RWPE2 (cell line): ENCODE results near the gene CAMK2A.
A peak's percentile ranks its signal among the peaks of the same experiment; 100 is the strongest.

ENCODE experiments used
- ATAC-seq: fragments of 200-7000 bp; cut with Tn5 transposase; 3 replicates; pipeline ENCODE4 v1.9.1; 2021; ENCODE audit warnings: low read depth
- DNase-seq: peaks from one replicate; pipeline ENCODE4 v3.0.0-alpha.2; 2020; ENCODE audit warnings: low spot score
- H3K27ac ChIP-seq: fragments of 450-650 bp; 2 replicates; pipeline ENCODE4 v1.5.1; 2017; ENCODE audit warnings: mild to moderate bottlenecking; ENCODE audit not compliant: poor library complexity, severe bottlenecking
- H3K27me3 ChIP-seq: fragments of 250-450 bp; sonication (Bioruptor Pico); 2 replicates; pipeline ENCODE4 v1.5.1; 2021; ENCODE audit warnings: mild to moderate bottlenecking, moderate library complexity; ENCODE audit not compliant: insufficient read depth, poor library complexity, severe bottlenecking
- H3K36me3 ChIP-seq: fragments of 250-450 bp; sonication (Bioruptor Pico); 2 replicates; pipeline ENCODE4 v1.5.1; 2020; ENCODE audit warnings: low read depth, mild to moderate bottlenecking, moderate library complexity
- H3K4me1 ChIP-seq: fragments of 250-450 bp; sonication (Bioruptor Pico); 2 replicates; pipeline ENCODE4 v1.5.1; 2021; ENCODE audit warnings: mild to moderate bottlenecking, moderate library complexity; ENCODE audit not compliant: insufficient read depth, poor library complexity, severe bottlenecking
- H3K4me3 ChIP-seq: fragments of 250-450 bp; sonication (Bioruptor Pico); 2 replicates; pipeline ENCODE4 v1.5.1; 2021; ENCODE audit warnings: mild to moderate bottlenecking, moderate library complexity; ENCODE audit not compliant: severe bottlenecking
- H3K9me3 ChIP-seq: fragments of 250-450 bp; sonication (Bioruptor Pico); 2 replicates; pipeline ENCODE4 v1.5.1; 2021; ENCODE audit warnings: mild to moderate bottlenecking, moderate library complexity; ENCODE audit not compliant: severe bottlenecking
- CTCF ChIP-seq: fragments of 450-650 bp; IDR thresholded peaks from one replicate; pipeline ENCODE4 v1.5.1; 2017; ENCODE audit warnings: mild to moderate bottlenecking, moderate library complexity; ENCODE audit not compliant: poor library complexity, severe bottlenecking

The CAMK2A gene

GRCh38 chr5:150265870-150266383 lies 23.6 kb downstream of the CAMK2A start:
- Histone ChIP-seq H3K27me3 (no peaks in the 10 kb centered on the region), H3K4me3 (no peak overlapping the region), H3K9me3 (no peaks in the 10 kb centered on the region), H3K27ac (no peak overlapping the region), H3K36me3 (no peaks in the 10 kb centered on the region), H3K4me1 (peaks cover 12% of the 10 kb centered on the region)
- ATAC-seq: no peak
- peak; percentile 57 for DNase-seq
- no peak for TF ChIP-seq CTCF

GRCh38 chr5:150264667-150265603 lies 24.6 kb downstream of the CAMK2A start:
- DNase-seq (peak; percentile 60), ATAC-seq (no peak)
- H3K36me3 ChIP-seq: no peaks in the 10 kb centered on the region
- peaks cover 12% of the 10 kb centered on the region for H3K4me1 ChIP-seq
- no peaks in the 10 kb centered on the region for H3K27me3 ChIP-seq
- H3K4me3 ChIP-seq: no peak overlapping the region
- no peak for TF ChIP-seq CTCF
- no peaks in the 10 kb centered on the region for H3K9me3 ChIP-seq
- peak overlapping the region; percentile 50 for H3K27ac ChIP-seq

GRCh38 chr5:150263801-150264621 lies 25.6 kb downstream of the CAMK2A start:
- no peaks in the 10 kb centered on the region for H3K27me3 ChIP-seq
- no peaks in the 10 kb centered on the region for H3K9me3 ChIP-seq
- no peak for TF ChIP-seq CTCF
- H3K27ac ChIP-seq: peak overlapping the region; percentile 50
- no peak overlapping the region for H3K4me3 ChIP-seq
- ATAC-seq (peak; percentile 92), DNase-seq (peak; percentile 100)
- peaks cover 12% of the 10 kb centered on the region for H3K4me1 ChIP-seq
- H3K36me3 ChIP-seq: no peaks in the 10 kb centered on the region

GRCh38 chr5:150263375-150263775 lies 26.2 kb downstream of the CAMK2A start:
- H3K27me3 ChIP-seq: no peaks in the 10 kb centered on the region
- peaks cover 12% of the 10 kb centered on the region for H3K4me1 ChIP-seq
- ATAC-seq (no peak), DNase-seq (no peak)
- H3K4me3 ChIP-seq: no peak overlapping the region
- H3K27ac ChIP-seq: peak overlapping the region; percentile 50
- no peak for TF ChIP-seq CTCF
- no peaks in the 10 kb centered on the region for H3K36me3 ChIP-seq
- no peaks in the 10 kb centered on the region for H3K9me3 ChIP-seq
